OCI-LY7 (cell line): Measurements from ENCODE around the gene SUFU. TPM values are rescaled to one million over a fixed set of nuclear protein-coding genes. Genes with fewer than 3 reads are reported as not detected.

Experiments
- BruUV-seq: library from RNA; stranded (reverse); fragments of 400-500 nt; replicated peaks from 2 replicates; lab custom pipeline; 2021; lab: Mats Ljungman, UMichigan
- CTCF ChIA-PET: fragments of 300-600 bp; sonication (Branson Sonifier 250); formaldehyde crosslinking; loops from one replicate; lab custom pipeline; 2022; ENCODE audit warnings: antibody characterized with exemption; ENCODE audit not compliant: unreplicated experiment; lab: Charles Lee
- POLR2A ChIA-PET: fragments of 300-600 bp; sonication (Branson Sonifier 250); formaldehyde crosslinking; loops from one replicate; lab custom pipeline; 2022; ENCODE audit warnings: antibody characterized with exemption; lab: Charles Lee
- DNase-seq: peaks from one replicate; pipeline ENCODE4 v3.0.0-alpha.2; 2015; ENCODE audit warnings: low spot score
- H2AFZ ChIP-seq: fragments of 200-600 bp; sonication (generic), shearing (Covaris generic); 2 replicates; pipeline ENCODE4 v1.6.1; 2014; ENCODE audit warnings: mild to moderate bottlenecking, antibody characterized with exemption, low read length, moderate library complexity
- H3K27ac ChIP-seq: fragments of 200-600 bp; sonication (generic); 2 replicates; pipeline ENCODE4 v1.5.1; 2014; ENCODE audit warnings: mixed run types, low read depth, mild to moderate bottlenecking, moderate library complexity, low read length, inconsistent platforms; ENCODE audit not compliant: poor library complexity, severe bottlenecking
- H3K36me3 ChIP-seq: fragments of 200-600 bp; sonication (generic); 2 replicates; pipeline ENCODE4 v1.6.1; 2014; ENCODE audit warnings: mild to moderate bottlenecking, antibody characterized with exemption, low read length, moderate library complexity, mixed read lengths; ENCODE audit not compliant: insufficient read depth
- H3K4me1 ChIP-seq: fragments of 200-600 bp; sonication (generic); 2 replicates; pipeline ENCODE4 v1.5.1; 2014; ENCODE audit warnings: mild to moderate bottlenecking, low read length; ENCODE audit not compliant: insufficient read depth, poor library complexity, severe bottlenecking
- H3K4me2 ChIP-seq: fragments of 200-600 bp; sonication (generic); 2 replicates; pipeline ENCODE4 v1.6.1; 2014; ENCODE audit warnings: mild to moderate bottlenecking, low read length
- H3K4me3 ChIP-seq: fragments of 200-600 bp; sonication (generic); 2 replicates; pipeline ENCODE4 v1.5.1; 2014; ENCODE audit warnings: mild to moderate bottlenecking, low read depth, low read length; ENCODE audit not compliant: poor library complexity, severe bottlenecking
- H3K79me2 ChIP-seq: fragments of 200-600 bp; sonication (generic); 2 replicates; pipeline ENCODE4 v1.6.1; 2016; ENCODE audit warnings: low read depth, mild to moderate bottlenecking, low read length, moderate library complexity, mixed read lengths; ENCODE audit not compliant: insufficient read depth
- H3K9me2 ChIP-seq: fragments of 200-600 bp; sonication (generic); 2 replicates; pipeline ENCODE4 v1.6.1; 2016; ENCODE audit warnings: mild to moderate bottlenecking, low read length, mixed read lengths; ENCODE audit not compliant: insufficient read depth
- H3K9me3 ChIP-seq: fragments of 200-600 bp; sonication (generic); 2 replicates; pipeline ENCODE4 v1.6.1; 2014; ENCODE audit warnings: mild to moderate bottlenecking, mixed run types, low read length, mixed read lengths
- H4K20me1 ChIP-seq: fragments of 200-600 bp; sonication (generic); 2 replicates; pipeline ENCODE4 v1.6.1; 2014; ENCODE audit warnings: mild to moderate bottlenecking, antibody characterized with exemption, low read length, moderate library complexity, mixed read lengths; ENCODE audit not compliant: insufficient read depth
- EZH2phosphoT487 ChIP-seq: fragments of 200-600 bp; sonication (generic); IDR thresholded peaks from 2 replicates; pipeline ENCODE4 v1.6.1; 2018; ENCODE audit warnings: low read depth, borderline replicate concordance, mild to moderate bottlenecking, mixed run types, antibody characterized with exemption, low read length, moderate library complexity, mixed read lengths
- intact Hi-C: fragments of 100-400 bp; cut with micrococcal nuclease; formaldehyde crosslinking; loops from one replicate; pipeline ENCODE4 v1.10.0; 2022; ENCODE audit not compliant: unreplicated experiment
- total RNA-seq, 2 experiments: library from RNA; depleted of rRNA in 1 of 2; stranded (reverse); fragments of >200 nt in 1 of 2; shearing (Covaris generic) in 1 of 2; gene quantifications; 2 replicates each; pipeline ENCODE4 v1.2.3, GENCODE V29; 2014 to 2022
- TF ChIP-seq, protein P1 (sequence below): fragments of 200-600 bp; sonication (generic); conservative IDR thresholded peaks from 2 replicates; pipeline ENCODE4 v1.5.1; 2014; ENCODE audit warnings: mild to moderate bottlenecking, antibody characterized with exemption, low read length, moderate library complexity, mixed read lengths

SUFU gene
- total RNA-seq, 2 experiments from 2014 or later = 4.9 to 10.0 TPM

DNA sequence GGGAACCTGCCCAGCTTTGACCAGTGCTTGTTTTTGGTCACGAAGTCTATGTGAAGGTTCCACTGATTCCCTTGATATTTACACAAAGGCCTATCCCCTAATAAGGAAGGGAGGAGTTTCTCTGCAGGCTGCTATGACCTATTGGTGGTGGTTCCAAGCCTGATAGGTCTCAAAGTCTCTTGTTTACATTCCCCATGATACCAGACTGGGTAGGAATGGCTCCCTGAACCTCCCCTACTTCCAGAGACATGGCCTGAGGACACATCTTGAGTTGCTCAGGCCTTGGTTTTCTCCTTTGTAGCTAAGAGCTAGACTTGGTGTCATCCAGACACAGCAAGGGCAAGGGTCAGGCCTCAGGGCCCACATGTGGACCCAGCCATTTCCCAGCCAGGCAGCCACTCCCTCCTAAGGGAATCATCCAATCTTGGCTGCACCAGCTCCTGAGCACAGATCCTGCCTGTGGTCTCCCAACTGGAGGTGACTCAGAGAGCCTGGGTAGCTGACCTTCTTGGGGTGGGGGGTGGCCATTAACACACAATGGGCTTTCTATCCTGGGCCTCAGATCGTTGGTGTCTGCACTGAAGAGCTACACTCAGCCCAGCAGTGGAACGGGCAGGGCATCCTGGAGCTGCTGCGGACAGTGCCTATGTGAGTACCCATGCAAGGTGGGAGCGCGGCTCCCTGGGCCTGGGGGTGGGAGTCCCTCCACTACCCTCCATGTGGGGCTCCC, 89.5 kb downstream of the SUFU start:
- Histone ChIP-seq H4K20me1 (no peaks in the 10 kb centered on the region), H3K4me3 (no peak overlapping the region), H3K79me2 (no peaks in the 10 kb centered on the region), H3K36me3 (no peaks in the 10 kb centered on the region), H3K4me2 (no peak overlapping the region), H2AFZ (no peak overlapping the region), H3K9me3 (no peaks in the 10 kb centered on the region), H3K27ac (no peak overlapping the region), H3K9me2 (no peaks in the 10 kb centered on the region), H3K4me1 (no peaks in the 10 kb centered on the region)
- TF ChIP-seq, protein P1, sequence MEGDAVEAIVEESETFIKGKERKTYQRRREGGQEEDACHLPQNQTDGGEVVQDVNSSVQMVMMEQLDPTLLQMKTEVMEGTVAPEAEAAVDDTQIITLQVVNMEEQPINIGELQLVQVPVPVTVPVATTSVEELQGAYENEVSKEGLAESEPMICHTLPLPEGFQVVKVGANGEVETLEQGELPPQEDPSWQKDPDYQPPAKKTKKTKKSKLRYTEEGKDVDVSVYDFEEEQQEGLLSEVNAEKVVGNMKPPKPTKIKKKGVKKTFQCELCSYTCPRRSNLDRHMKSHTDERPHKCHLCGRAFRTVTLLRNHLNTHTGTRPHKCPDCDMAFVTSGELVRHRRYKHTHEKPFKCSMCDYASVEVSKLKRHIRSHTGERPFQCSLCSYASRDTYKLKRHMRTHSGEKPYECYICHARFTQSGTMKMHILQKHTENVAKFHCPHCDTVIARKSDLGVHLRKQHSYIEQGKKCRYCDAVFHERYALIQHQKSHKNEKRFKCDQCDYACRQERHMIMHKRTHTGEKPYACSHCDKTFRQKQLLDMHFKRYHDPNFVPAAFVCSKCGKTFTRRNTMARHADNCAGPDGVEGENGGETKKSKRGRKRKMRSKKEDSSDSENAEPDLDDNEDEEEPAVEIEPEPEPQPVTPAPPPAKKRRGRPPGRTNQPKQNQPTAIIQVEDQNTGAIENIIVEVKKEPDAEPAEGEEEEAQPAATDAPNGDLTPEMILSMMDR = no peak
- TF ChIP-seq EZH2phosphoT487 = no peak
- ChIA-PET CTCF (interaction anchor here (0.5 kb wide), 1 partner anchor 194 kb away, joined by 4 read pairs; no protein-coding TSS in a partner anchor), POLR2A (no interaction called here)
- intact Hi-C loops = no loop called here
- DNase-seq = no peak
- BruUV-seq = no TSS peak

DNA sequence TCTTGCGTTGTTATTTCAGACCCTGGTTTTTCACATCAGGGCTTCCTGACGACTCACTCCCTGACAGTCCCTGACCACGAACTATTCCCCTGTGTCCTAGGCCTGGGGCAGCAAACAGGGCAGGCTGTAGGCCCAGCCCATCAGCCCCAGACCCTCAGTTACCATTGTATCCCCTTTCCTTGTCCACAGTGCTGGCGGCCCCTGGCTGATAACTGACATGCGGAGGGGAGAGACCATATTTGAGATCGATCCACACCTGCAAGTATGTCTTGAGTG, 90.0 kb downstream of the SUFU start:
- H3K4me3 ChIP-seq = no peak overlapping the region
- H3K27ac ChIP-seq = no peak overlapping the region
- H3K9me3 ChIP-seq = no peaks in the 10 kb centered on the region
- H3K79me2 ChIP-seq = no peaks in the 10 kb centered on the region
- no peaks in the 10 kb centered on the region for H3K4me1 ChIP-seq
- CTCF ChIA-PET = no interaction called here
- H2AFZ ChIP-seq = no peak overlapping the region
- BruUV-seq = no TSS peak
- H4K20me1 ChIP-seq = no peaks in the 10 kb centered on the region
- intact Hi-C loops = no loop called here
- H3K9me2 ChIP-seq = no peaks in the 10 kb centered on the region
- POLR2A ChIA-PET = no interaction called here
- no peak for DNase-seq
- no peak overlapping the region for H3K4me2 ChIP-seq
- no peaks in the 10 kb centered on the region for H3K36me3 ChIP-seq
- no peak for TF ChIP-seq EZH2phosphoT487
- TF ChIP-seq, protein P1 = no peak

DNA sequence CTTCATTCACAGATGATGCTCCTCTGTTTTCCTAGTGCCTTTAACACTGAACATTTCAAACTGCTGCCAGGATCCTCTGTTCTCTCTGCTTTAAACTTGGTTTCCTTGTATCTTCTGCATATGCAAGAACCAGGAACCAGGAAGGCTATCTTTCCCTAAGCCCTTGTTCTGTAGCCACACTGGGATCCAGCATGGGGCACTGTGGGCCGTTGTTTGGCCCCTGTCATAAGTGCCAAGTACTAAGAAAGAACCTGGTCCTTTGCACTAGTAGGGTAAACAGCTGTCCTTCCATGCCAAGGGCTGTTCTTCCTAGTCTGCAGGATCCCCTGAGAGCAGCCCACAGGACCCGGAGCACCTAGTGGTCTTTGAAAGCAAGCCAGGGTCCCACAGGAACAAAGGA, 91.5 kb downstream of the SUFU start:
- Histone ChIP-seq H3K27ac (no peak overlapping the region), H4K20me1 (no peaks in the 10 kb centered on the region), H3K9me2 (no peaks in the 10 kb centered on the region), H3K79me2 (no peaks in the 10 kb centered on the region), H2AFZ (no peak overlapping the region), H3K4me2 (no peak overlapping the region), H3K9me3 (no peaks in the 10 kb centered on the region), H3K36me3 (no peaks in the 10 kb centered on the region), H3K4me3 (no peak overlapping the region), H3K4me1 (no peaks in the 10 kb centered on the region)
- no peak for DNase-seq
- intact Hi-C loops = no loop called here
- BruUV-seq = no TSS peak
- no peak for TF ChIP-seq EZH2phosphoT487
- TF ChIP-seq, protein P1 = no peak
- ChIA-PET POLR2A (no interaction called here), CTCF (no interaction called here)
